ENCODE data around the gene PAQR4. TPM values are rescaled to one million over a fixed set of nuclear protein-coding genes. Genes with fewer than 3 reads are reported as not detected.

The PAQR4 gene
- total and polyA plus RNA-seq, 2 of the 13 experiments (the other 11 are each of a cell fraction or from before 2014, with no cell fraction given) = 15.9 to 24.8 TPM

GRCh38 chr16:3020604-3021448 is 51.7 kb downstream of the PAQR4 start (continued):
- TF ChIP-seq ZNF318 (CRISPR knock-in tag; IDR thresholded peaks at IDR 0.05) (no peak; the same call in 1 of the 2 replicates), TFE3 (CRISPR knock-in tag; IDR thresholded peaks at IDR 0.05) (peak; percentile 74), THRA (CRISPR knock-in tag; IDR thresholded peaks at IDR 0.05; ENCODE audit: borderline replicate concordance) (peak; percentile 84), AFF4 (CRISPR knock-in tag; IDR thresholded peaks at IDR 0.05) (peak; percentile 46; the same call in 1 of the 2 replicates), ZBTB8A (CRISPR knock-in tag; IDR thresholded peaks at IDR 0.05; ENCODE audit: borderline replicate concordance, low read depth) (no peak), HMG20B (CRISPR knock-in tag; conservative IDR thresholded peaks at IDR 0.05) (peak; percentile 48), MXD3 (CRISPR knock-in tag; IDR thresholded peaks at IDR 0.05) (0 out of 2 replicates have a peak, but pooled peaks have one; percentile 26), FOXC1 (CRISPR knock-in tag; IDR thresholded peaks at IDR 0.05; ENCODE audit: borderline replicate concordance) (no peak), ZC3H13 (CRISPR knock-in tag; IDR thresholded peaks at IDR 0.05) (0 out of 2 replicates have a peak, but pooled peaks have one; percentile 24), ZNF761 (CRISPR knock-in tag; conservative IDR thresholded peaks at IDR 0.05) (0 out of 2 replicates have a peak, but pooled peaks have one; percentile 85)
